ENCODE measurements around the gene KRT72.
A peak's percentile ranks its signal among the peaks of the same experiment; 100 is the strongest.

Gene KRT72

GRCh38 chr12:52636189-52636588 is 34.9 kb upstream of the KRT72 start:
- H3F3A ChIP-seq (ENCODE audit: low read depth), result no peaks in the 10 kb centered on the region

GRCh38 chr12:52634266-52635056 is 33.2 kb upstream of the KRT72 start:
- H2AFZ ChIP-seq (ENCODE audit: low read length), result no peak overlapping the region
- TF ChIP-seq CTCF (conservative IDR thresholded peaks at IDR 0.05; ENCODE audit: low read length) (no peak), EZH2phosphoT487 (IDR thresholded peaks at IDR 0.05; ENCODE audit: borderline replicate concordance) (no peak)
- H3K9me3 ChIP-seq (ENCODE audit: insufficient read depth, low read depth, low read length), result no peaks in the 10 kb centered on the region
- H3K4me3 ChIP-seq (ENCODE audit: low read length, poor library complexity, severe bottlenecking), result no peak overlapping the region
- H3K27me3 ChIP-seq (ENCODE audit: insufficient read depth, low read length, poor library complexity, severe bottlenecking), result no peaks in the 10 kb centered on the region
- H3K9me2 ChIP-seq (replicated peaks; ENCODE audit: low read depth, low read length), result no peaks in the 10 kb centered on the region
- no peak overlapping the region for H3K9ac ChIP-seq (ENCODE audit: low read depth, low read length, poor library complexity, severe bottlenecking)
- no peak overlapping the region for H3K4me2 ChIP-seq (ENCODE audit: low read depth, low read length, poor library complexity, severe bottlenecking)
- no peaks in the 10 kb centered on the region for H3K79me2 ChIP-seq (ENCODE audit: insufficient read depth, low read length)
- peaks cover 56% of the 10 kb centered on the region for H3K4me1 ChIP-seq (ENCODE audit: insufficient read depth, low read length, poor library complexity, severe bottlenecking)
- no peaks in the 10 kb centered on the region for H3F3A ChIP-seq (ENCODE audit: low read depth)
- no peaks in the 10 kb centered on the region for H4K20me1 ChIP-seq (ENCODE audit: insufficient read depth, low read length, poor library complexity, severe bottlenecking)
- H3K36me3 ChIP-seq (ENCODE audit: insufficient read depth, low read length), result no peaks in the 10 kb centered on the region

More at GRCh38 chr12:52636189-52636588, 34.9 kb upstream of the KRT72 start:
- no peak overlapping the region for H3K4me3 ChIP-seq (ENCODE audit: low read length, poor library complexity, severe bottlenecking)
- H3K4me1 ChIP-seq (ENCODE audit: insufficient read depth, low read length, poor library complexity, severe bottlenecking), result peaks cover 40% of the 10 kb centered on the region
- H3K36me3 ChIP-seq (ENCODE audit: insufficient read depth, low read length), result no peaks in the 10 kb centered on the region
- H4K20me1 ChIP-seq (ENCODE audit: insufficient read depth, low read length, poor library complexity, severe bottlenecking), result no peaks in the 10 kb centered on the region
- no peaks in the 10 kb centered on the region for H3K9me3 ChIP-seq (ENCODE audit: insufficient read depth, low read depth, low read length)
- TF ChIP-seq EZH2phosphoT487 (IDR thresholded peaks at IDR 0.05; ENCODE audit: borderline replicate concordance) (no peak), CTCF (conservative IDR thresholded peaks at IDR 0.05; ENCODE audit: low read length) (no peak)
- no peaks in the 10 kb centered on the region for H3K79me2 ChIP-seq (ENCODE audit: insufficient read depth, low read length)
- no peaks in the 10 kb centered on the region for H3K27me3 ChIP-seq (ENCODE audit: insufficient read depth, low read length, poor library complexity, severe bottlenecking)
- no peak overlapping the region for H3K4me2 ChIP-seq (ENCODE audit: low read depth, low read length, poor library complexity, severe bottlenecking)
- no peak overlapping the region for H2AFZ ChIP-seq (ENCODE audit: low read length)
- H3K9me2 ChIP-seq (replicated peaks; ENCODE audit: low read depth, low read length), result no peaks in the 10 kb centered on the region
- H3K9ac ChIP-seq (ENCODE audit: low read depth, low read length, poor library complexity, severe bottlenecking), result no peak overlapping the region

- Histone ChIP-seq H3F3A (ENCODE audit: low read depth) (no peaks in the 10 kb centered on the region), H3K4me2 (ENCODE audit: low read depth, low read length, poor library complexity, severe bottlenecking) (peak overlapping the region; percentile 29), H3K9me2 (replicated peaks; ENCODE audit: low read depth, low read length) (no peaks in the 10 kb centered on the region), H3K79me2 (ENCODE audit: insufficient read depth, low read length) (no peaks in the 10 kb centered on the region), H3K36me3 (ENCODE audit: insufficient read depth, low read length) (no peaks in the 10 kb centered on the region), H3K9me3 (ENCODE audit: insufficient read depth, low read depth, low read length) (no peaks in the 10 kb centered on the region), H3K4me1 (ENCODE audit: insufficient read depth, low read length, poor library complexity, severe bottlenecking) (peaks cover 67% of the 10 kb centered on the region), H3K9ac (ENCODE audit: low read depth, low read length, poor library complexity, severe bottlenecking) (peak overlapping the region; percentile 42), H3K27me3 (ENCODE audit: insufficient read depth, low read length, poor library complexity, severe bottlenecking) (no peaks in the 10 kb centered on the region), H2AFZ (ENCODE audit: low read length) (peak overlapping the region; percentile 1; the same call in 1 of the 2 replicates), H3K4me3 (ENCODE audit: low read length, poor library complexity, severe bottlenecking) (peak overlapping the region; percentile 0), H4K20me1 (ENCODE audit: insufficient read depth, low read length, poor library complexity, severe bottlenecking) (no peaks in the 10 kb centered on the region)
- peak; percentile 38; the same call in 1 of the 2 replicates for TF ChIP-seq CTCF (conservative IDR thresholded peaks at IDR 0.05; ENCODE audit: low read length)
- no peak for TF ChIP-seq EZH2phosphoT487 (IDR thresholded peaks at IDR 0.05; ENCODE audit: borderline replicate concordance)
These were observed 32.1 kb upstream of the KRT72 start for GRCh38 chr12:52633383-52633782.

All from Loucy (cell line).